GM19463 (cell line): Measurements from ENCODE around the gene SORCS2.

Source experiments
- ATAC-seq: cut with Tn5 transposase; IDR thresholded peaks from one replicate; pipeline ENCODE4 v1.9.1; 2021; ENCODE audit warnings: mild to moderate bottlenecking, moderate library complexity; ENCODE audit not compliant: unreplicated experiment

Gene SORCS2

GRCh38 chr4:7282786-7283440, 90.6 kb downstream of the SORCS2 start:
- no peak for ATAC-seq

GRCh38 chr4:7285244-7286094, 93.1 kb downstream of the SORCS2 start:
- no peak for ATAC-seq

DNA sequence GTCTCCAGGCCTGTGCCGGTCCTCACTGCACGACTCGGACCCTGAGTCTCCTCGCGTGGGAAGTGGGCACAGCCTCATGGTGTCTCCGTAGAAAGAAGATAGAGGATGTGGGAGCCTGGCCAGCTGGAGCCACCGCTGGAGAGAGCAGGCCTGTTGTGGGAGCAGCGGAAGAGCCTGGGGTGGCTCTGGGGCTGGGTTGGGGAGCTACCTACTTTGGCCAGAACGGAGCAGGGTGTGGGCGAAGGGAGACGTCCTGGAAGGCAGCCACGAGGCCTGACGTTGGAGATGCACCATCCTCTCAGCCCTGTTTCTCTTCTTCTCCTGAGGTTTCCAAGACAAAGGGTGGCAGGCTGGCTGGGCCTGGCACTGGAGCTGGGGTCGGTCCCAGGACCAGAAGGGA, 93.8 kb downstream of the SORCS2 start:
- ATAC-seq: no peak

GRCh38 chr4:7286798-7287197, 94.5 kb downstream of the SORCS2 start:
- ATAC-seq: no peak

GRCh38 chr4:7287274-7287917, 95.1 kb downstream of the SORCS2 start:
- ATAC-seq: no peak

DNA sequence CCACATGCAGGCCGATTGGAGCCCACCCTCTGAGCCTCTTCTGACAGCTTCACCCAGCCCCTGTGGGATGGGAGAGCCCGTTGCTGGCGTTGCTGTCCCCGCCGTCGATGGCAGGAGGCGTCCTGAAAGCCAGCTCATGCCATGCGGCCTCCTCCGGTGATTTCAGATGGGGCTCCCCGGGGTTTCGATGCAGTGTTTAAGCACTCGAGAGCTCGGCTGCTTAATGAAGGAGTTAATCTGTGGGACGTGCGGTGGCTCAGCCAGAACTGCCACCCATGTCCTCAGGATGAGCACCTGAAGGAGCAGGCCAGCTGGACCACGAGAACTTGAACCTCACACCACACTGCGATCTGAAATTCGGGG, 95.6 kb downstream of the SORCS2 start:
- ATAC-seq: no peak

DNA sequence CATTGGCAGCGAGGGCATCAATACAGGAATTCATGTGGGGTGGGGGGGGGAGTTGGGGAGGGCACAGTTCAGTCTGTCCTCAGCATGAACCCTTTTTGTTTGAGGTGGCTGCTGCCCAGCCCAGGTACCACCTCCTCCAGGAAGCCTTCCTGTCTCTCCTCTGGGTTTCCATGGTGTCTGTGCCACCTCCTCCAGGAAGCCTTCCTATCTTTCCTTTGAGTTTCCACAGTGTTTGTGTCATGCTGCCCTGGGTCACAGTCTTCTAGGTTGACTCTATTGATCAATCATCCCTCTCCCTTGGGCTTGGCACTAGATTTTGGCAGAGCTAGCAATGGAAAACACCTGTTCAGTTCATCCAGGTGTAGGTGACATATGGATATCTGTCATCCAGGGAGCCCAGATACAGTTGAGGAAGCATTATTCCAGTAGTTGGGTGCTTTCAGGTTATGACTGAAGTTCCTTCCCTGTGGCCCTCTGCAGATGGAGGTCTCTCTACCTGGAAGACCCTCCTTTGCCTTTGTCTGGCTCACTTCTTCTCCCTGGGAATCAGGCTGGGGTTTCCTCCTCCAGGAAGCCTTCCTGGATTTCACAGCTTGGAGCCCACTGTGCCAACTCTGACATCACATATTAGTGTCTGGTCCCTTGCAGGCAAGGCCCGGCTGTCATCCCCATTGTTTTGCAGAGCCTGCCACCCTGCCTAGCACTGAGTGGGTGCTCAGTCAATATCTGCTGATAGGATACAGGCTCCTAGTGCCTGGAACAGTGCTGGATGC, 96.6 kb downstream of the SORCS2 start:
- ATAC-seq: no peak

DNA sequence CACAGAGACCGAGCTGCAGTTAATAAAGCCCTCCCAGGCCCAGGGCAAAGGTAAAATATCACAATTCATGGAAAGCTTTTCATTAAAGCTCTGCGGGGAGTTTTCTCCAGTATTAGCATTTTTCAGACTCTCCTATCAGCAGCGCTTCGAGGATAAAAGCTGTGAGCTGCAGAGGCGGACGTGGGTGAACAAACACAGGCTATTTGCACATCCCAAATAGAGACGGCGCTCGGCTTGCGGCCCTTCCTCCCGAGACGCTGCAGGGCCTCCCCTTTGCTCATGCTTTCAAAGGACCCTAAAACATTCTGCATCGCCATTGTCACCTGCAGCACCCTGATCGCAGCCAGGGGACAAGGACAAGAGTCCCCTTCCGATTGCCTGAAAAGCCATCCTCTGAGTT, 97.3 kb downstream of the SORCS2 start:
- ATAC-seq: no peak

DNA sequence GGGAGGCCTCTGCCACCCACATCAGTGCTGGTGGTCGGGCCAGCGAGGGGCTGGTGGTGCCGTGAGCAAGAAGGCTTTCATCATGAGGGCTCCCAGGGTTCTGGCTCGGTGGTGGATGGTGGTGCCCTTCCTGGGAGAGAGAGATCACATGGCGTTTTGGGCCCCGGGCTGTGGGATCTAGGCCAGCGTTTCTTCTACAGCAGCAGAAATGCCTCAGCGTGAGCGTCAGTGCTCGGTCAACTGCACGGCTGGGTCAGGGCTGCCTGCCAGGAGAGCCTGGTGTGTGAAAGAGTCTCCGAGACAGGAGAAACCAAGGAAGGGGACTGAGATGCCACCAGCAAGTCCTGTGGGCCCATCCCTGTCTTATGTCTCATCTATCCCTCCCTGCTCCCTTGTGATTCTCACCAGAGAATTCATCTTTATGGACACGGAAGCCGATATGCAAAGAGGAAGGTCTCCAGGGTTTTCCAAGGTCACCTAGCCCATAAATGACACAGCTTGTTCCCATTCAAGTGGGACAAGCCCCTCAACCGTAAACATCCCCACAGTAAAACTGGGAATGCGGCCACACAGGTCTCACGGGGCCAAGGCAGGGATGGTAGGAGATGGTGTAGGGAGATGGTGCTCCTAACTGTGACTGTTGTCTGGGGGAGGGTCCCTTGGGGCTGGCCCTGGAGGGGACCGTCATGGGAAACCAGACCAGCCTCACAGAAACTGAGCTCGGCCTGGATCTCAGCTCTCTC, 99.2 kb downstream of the SORCS2 start:
- ATAC-seq: no peak

DNA sequence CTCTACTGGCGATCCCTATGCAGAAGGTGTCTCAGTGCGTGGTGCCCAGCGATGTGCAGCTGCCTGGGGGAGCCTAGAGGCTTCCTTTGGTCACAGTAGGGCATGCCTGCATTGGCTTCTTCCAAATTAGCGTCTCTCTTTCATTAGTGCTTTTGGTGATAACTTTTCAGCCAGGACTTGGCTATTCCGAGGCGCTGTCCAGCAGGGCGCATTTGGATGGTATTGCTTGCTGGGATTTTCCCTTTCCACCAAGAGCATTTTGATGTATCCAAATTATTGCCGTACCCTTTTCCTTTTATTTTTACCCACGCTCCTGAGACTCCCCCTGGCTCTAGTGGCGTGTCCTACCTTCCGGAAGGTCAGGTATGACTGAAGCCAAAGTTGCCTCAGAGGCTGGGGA, 101.4 kb downstream of the SORCS2 start:
- no peak for ATAC-seq

DNA sequence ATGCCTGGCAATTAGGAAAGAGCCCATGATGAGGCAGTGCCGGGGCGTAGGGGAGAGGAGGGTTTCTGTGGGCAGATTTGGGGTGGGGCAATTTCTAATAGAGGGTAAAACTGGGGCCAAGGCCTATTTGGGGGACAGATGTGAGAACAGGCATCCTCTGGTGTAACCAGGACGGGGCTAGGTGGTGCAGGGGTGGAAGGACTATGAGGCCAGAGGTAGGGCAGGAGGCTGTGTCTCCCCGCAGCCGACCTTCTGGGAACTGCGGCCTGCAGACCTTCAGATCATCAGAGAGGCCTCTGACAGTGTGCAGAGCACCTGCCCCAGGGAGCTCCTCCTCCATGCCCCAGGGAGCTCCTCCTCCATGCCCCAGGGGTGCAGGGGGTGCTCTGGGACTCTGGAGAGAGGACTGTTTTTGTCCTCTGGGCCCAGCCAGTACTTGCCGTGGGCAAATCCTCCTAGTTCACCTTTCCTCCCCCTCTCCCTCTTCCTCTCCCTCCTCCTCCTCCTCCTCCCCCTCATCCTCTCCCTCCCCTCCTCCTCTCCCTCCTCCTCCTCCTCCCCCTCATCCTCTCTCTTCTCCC, 101.9 kb downstream of the SORCS2 start:
- ATAC-seq: no peak

- ATAC-seq: no peak
Measured at GRCh38 chr4:7295197-7295910, 103.0 kb downstream of the SORCS2 start.

GRCh38 chr4:7295911-7296660, 103.7 kb downstream of the SORCS2 start:
- no peak for ATAC-seq

DNA sequence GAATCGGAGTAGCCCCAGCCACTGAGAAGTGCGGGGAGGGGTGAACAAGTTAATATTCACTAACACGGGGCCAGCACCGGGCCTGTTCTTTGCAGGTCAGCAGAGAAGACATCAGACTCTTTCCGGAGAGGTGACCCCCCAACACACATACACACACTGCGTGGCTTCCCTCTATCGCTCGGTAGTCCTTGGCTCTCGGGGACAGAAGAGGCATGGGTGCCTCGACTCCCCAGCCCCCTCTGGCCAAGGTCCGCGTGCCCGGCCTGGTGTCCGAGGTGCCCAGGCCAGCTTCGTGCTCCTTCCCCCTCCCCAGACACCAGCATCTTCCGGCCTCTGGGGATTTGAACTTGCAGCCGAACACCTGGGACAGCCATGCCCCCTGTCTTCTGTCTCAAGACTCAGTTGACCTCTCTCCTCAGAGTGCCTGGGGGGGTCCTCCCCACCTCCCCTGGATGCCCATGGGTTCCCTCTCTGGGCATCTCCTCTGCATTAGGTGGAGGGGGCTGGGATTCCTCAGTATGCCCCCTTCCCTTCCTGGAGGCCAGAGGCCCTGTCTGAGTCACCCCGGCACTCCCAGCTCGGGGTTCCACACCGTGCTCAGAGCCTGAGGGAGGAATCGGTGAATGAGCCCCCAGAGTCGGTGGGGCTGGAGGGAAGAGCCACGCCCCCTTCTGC, 104.5 kb downstream of the SORCS2 start:
- ATAC-seq: no peak

DNA sequence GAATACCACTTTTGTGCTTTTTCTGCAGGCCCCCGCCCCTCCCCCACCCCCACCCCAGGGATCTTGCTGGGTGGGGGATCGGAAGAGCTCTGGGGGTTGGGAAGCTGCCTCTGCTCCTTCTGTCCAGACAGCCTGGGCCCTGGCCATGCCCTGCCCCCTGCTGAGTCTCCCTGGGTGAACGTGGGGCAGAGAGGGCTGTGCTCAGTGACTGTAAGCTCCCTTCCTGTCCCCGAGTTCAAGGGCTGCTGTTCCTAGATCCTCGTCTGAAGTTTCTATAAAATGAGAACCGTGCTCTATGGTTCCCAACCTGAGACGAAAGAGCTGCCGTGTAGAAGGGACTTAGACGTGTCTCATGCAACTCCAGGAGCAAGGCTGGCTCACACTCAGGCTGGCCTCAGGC, 105.0 kb downstream of the SORCS2 start:
- ATAC-seq: no peak

GRCh38 chr4:7297881-7298280, 105.5 kb downstream of the SORCS2 start:
- no peak for ATAC-seq

DNA sequence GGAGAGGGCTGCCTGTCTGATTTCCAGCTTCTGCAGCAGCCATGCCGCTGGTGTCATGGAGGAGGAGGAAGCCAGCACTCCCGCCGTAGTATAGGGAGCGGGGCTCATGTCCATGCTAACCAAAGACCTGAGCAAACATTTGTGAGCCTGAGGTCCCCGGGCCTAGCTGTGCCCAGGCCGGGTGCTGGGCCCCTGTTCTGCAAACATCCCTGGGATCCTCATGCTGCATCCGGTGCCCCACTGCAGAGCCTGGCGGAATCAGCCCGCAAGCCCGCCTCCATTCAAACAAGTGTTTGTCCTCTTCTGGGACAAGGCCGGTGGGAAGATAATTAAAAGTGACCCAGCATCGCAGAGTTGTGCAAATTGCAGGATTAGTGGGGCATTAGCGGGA, 106.3 kb downstream of the SORCS2 start:
- no peak for ATAC-seq
